SU-DHL-6 (cell line): ENCODE data around the gene TRMU.

Experiments
- H2AFZ ChIP-seq: fragments of 200-600 bp; sonication (generic); 2 replicates; pipeline ENCODE4 v1.6.1; 2014; ENCODE audit warnings: low read depth, mild to moderate bottlenecking, moderate library complexity, mixed read lengths, antibody characterized with exemption, low read length; ENCODE audit not compliant: severe bottlenecking
- H3F3A ChIP-seq: fragments of 200-600 bp; shearing (Covaris generic); 2 replicates; pipeline ENCODE4 v1.6.0; 2016; ENCODE audit warnings: antibody characterized with exemption, mild to moderate bottlenecking; ENCODE audit not compliant: insufficient read depth
- H3K27ac ChIP-seq: fragments of 200-600 bp; sonication (generic); 2 replicates; pipeline ENCODE4 v1.5.1; 2016; ENCODE audit warnings: low read depth, mild to moderate bottlenecking, low read length, moderate library complexity, mixed read lengths
- H3K27me3 ChIP-seq: fragments of 200-600 bp; sonication (generic), shearing (Covaris generic); 2 replicates; pipeline ENCODE4 v1.6.0; 2014; ENCODE audit warnings: mild to moderate bottlenecking, low read length
- H3K36me3 ChIP-seq: fragments of 200-600 bp; sonication (generic); 2 replicates; pipeline ENCODE4 v1.6.1; 2014; ENCODE audit warnings: mild to moderate bottlenecking, low read length, mixed read lengths
- H3K4me2 ChIP-seq: fragments of 300-600, 200-600 bp; shearing (Covaris generic), sonication (generic); 2 replicates; pipeline ENCODE4 v1.6.0; 2014; ENCODE audit warnings: low read length, low read depth, mild to moderate bottlenecking; ENCODE audit not compliant: poor library complexity, severe bottlenecking
- H3K4me3 ChIP-seq: fragments of 200-600 bp; sonication (generic); 2 replicates; pipeline ENCODE4 v1.5.1; 2014; ENCODE audit warnings: antibody characterized with exemption, low read length, mild to moderate bottlenecking, mixed read lengths; ENCODE audit not compliant: insufficient read depth, poor library complexity, severe bottlenecking
- H3K79me2 ChIP-seq: fragments of 200-600 bp; sonication (generic); 2 replicates; pipeline ENCODE4 v1.6.1; 2014; ENCODE audit warnings: mild to moderate bottlenecking, low read length, moderate library complexity; ENCODE audit not compliant: insufficient read depth
- H3K9ac ChIP-seq: fragments of 200-600 bp; sonication (generic); 2 replicates; pipeline ENCODE4 v1.7.0; 2014; ENCODE audit warnings: mild to moderate bottlenecking, low read length
- H3K9me2 ChIP-seq: fragments of 200-600 bp; sonication (generic); replicated peaks from 2 replicates; pipeline ENCODE4 v1.6.1; 2014; ENCODE audit warnings: low read length; ENCODE audit not compliant: insufficient read depth
- H3K9me3 ChIP-seq: fragments of 200-600 bp; sonication (generic); 2 replicates; pipeline ENCODE4 v1.6.1; 2014; ENCODE audit warnings: low read length, mixed read lengths; ENCODE audit not compliant: insufficient read depth
- H4K20me1 ChIP-seq: fragments of 200-600 bp; sonication (generic); 2 replicates; pipeline ENCODE4 v1.6.1; 2014; ENCODE audit warnings: low read depth, mild to moderate bottlenecking, antibody characterized with exemption, low read length, moderate library complexity, mixed read lengths
- EZH2phosphoT487 ChIP-seq: fragments of 200-600 bp; sonication (generic), shearing (Covaris generic); conservative IDR thresholded peaks from 2 replicates; pipeline ENCODE4 v1.6.1; 2018; ENCODE audit warnings: mild to moderate bottlenecking, antibody characterized with exemption, low read length, moderate library complexity, mixed read lengths
- TF ChIP-seq, protein P1 (sequence below): fragments of 200-600 bp; sonication (generic); IDR thresholded peaks from one replicate; pipeline ENCODE4 v1.5.1; 2017; ENCODE audit warnings: antibody characterized with exemption, mild to moderate bottlenecking, low read length, moderate library complexity; ENCODE audit not compliant: insufficient read depth, poor library complexity, severe bottlenecking

The TRMU gene

DNA sequence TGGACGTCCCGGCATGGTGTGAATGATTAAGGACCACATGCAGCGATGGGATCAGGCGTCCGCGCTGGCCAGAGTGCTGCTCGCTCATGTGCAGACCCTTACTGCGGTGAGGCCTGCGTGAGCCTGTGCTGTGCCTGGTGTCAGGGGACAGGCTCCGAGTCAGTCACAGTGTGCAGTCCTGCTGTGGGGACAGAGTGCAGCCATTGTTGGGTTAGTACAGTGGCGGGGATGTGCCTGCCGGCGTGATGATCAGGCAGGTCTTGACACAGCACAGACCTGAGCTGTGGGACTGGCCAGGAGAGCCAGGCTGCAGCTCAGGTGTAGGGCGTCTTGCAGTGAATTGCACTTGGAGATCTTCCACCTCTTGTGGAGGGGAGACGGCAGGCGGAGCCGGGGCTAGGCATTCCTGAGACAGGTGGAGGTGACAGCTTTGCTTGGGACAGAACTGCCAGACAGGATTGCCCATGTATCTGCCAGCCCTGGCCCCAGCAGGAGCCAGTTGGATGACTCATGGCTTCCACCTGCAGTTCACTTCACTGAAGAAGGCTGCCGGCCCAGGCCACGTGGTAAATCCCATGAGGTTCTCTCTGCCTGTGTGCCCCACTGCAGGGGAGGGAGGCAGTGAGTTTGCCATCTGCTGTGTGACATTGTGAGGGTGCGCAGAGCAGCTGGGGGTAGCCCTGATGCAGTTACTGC is 17.3 kb downstream of the TRMU start:
- Histone ChIP-seq H4K20me1 (no peaks in the 10 kb centered on the region), H3K27ac (no peak overlapping the region), H3K9ac (no peak overlapping the region), H3K27me3 (no peaks in the 10 kb centered on the region), H3F3A (no peaks in the 10 kb centered on the region), H3K4me3 (no peak overlapping the region), H3K79me2 (no peaks in the 10 kb centered on the region), H3K9me3 (no peaks in the 10 kb centered on the region), H3K4me2 (no peak overlapping the region), H3K9me2 (no peaks in the 10 kb centered on the region), H3K36me3 (no peaks in the 10 kb centered on the region), H2AFZ (no peak overlapping the region)
- no peak for TF ChIP-seq EZH2phosphoT487
- TF ChIP-seq, protein P1, sequence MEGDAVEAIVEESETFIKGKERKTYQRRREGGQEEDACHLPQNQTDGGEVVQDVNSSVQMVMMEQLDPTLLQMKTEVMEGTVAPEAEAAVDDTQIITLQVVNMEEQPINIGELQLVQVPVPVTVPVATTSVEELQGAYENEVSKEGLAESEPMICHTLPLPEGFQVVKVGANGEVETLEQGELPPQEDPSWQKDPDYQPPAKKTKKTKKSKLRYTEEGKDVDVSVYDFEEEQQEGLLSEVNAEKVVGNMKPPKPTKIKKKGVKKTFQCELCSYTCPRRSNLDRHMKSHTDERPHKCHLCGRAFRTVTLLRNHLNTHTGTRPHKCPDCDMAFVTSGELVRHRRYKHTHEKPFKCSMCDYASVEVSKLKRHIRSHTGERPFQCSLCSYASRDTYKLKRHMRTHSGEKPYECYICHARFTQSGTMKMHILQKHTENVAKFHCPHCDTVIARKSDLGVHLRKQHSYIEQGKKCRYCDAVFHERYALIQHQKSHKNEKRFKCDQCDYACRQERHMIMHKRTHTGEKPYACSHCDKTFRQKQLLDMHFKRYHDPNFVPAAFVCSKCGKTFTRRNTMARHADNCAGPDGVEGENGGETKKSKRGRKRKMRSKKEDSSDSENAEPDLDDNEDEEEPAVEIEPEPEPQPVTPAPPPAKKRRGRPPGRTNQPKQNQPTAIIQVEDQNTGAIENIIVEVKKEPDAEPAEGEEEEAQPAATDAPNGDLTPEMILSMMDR = no peak

DNA sequence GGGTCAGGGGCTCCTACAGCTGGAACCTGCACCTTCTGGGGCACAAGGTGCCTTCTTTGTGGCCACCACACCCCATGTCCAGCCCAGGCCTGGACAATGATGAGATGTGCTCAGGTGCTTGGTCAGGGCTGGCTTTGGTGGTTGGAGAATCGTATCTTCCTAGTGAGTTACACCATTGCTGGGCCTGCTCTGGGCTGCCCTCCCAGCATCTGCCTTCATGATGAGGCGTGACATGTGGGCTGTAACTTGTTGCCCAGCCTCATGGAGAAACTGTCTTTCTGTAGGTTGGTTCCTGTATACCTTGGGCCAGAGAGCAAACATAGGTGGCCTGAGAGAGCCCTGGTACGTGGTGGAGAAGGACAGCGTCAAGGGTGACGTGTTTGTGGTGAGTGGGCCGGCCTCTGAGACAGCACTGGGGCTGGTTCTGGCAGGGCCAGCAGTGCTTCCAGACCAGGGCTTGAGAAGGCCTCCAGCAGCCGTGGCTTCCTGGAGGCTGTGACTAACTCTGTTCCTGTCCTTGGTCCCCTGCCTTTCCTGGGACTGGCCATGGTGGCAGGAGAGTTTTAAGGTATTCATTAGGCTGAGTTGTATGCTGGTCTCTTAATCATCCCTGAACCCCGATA is 18.1 kb downstream of the TRMU start:
- Histone ChIP-seq H3K27me3 (no peaks in the 10 kb centered on the region), H3K4me3 (no peak overlapping the region), H3K9me3 (no peaks in the 10 kb centered on the region), H3K36me3 (no peaks in the 10 kb centered on the region), H3K9me2 (no peaks in the 10 kb centered on the region), H3F3A (no peaks in the 10 kb centered on the region), H3K4me2 (no peak overlapping the region), H4K20me1 (no peaks in the 10 kb centered on the region), H3K27ac (no peak overlapping the region), H3K9ac (no peak overlapping the region), H3K79me2 (no peaks in the 10 kb centered on the region), H2AFZ (no peak overlapping the region)
- TF ChIP-seq, protein P1 = no peak
- no peak for TF ChIP-seq EZH2phosphoT487

DNA sequence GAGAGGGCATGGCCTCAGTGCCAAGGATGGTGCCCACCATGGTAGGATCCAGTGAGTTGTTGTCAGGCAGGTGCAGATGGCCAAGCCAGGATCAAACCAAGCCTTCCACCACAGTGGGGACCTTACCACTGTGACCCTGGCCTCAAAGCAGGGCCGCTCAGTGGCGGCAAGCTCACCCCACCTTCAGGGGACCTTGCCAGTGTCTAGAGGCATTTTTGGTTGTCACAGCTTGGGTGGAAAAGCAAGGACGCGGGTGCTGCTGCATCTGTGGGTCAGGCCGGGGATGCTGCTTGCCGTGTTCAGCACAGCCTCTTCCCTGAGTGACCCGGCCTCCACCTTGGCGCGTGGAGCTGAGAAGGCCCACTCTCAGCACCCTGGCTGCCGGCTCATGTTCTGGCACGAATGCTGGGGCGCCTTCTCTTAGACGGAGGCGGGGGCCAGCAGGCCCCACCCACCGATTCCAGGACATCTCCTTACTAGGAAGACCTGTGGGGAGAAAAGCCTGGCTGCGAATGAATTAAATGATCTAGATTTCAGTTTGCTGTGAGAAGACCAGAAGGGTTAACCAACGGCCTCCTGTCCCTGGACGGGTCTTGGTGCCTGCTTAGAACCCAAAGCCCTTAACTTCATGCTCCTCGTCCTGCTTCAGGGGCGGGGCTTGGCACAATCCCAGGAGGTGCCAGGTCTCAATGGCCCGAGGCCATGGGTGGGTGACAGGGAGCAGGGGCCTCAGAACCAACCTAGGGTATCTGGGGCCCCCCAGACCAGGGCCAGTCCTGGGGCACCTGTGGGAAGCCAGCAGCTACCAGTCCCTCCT is 18.9 kb downstream of the TRMU start:
- Histone ChIP-seq H3K9me2 (no peaks in the 10 kb centered on the region), H3K9me3 (no peaks in the 10 kb centered on the region), H2AFZ (no peak overlapping the region), H3K27ac (no peak overlapping the region), H3K36me3 (no peaks in the 10 kb centered on the region), H3K4me3 (no peak overlapping the region), H3K9ac (no peak overlapping the region), H4K20me1 (no peaks in the 10 kb centered on the region), H3K79me2 (no peaks in the 10 kb centered on the region), H3K4me2 (no peak overlapping the region), H3K27me3 (no peaks in the 10 kb centered on the region), H3F3A (no peaks in the 10 kb centered on the region)
- TF ChIP-seq, protein P1 = no peak
- no peak for TF ChIP-seq EZH2phosphoT487
